ENCODE data around the gene GRIP2.

- TF ChIP-seq CTCF (tag by site-specific recombination; IDR thresholded peaks at IDR 0.05) = no peak
- no peak for TF ChIP-seq ZNF654 (tag by site-specific recombination; IDR thresholded peaks at IDR 0.05; ENCODE audit: low read depth)
These were observed 88.0 kb downstream of the GRIP2 start for GRCh38 chr3:14451844-14452739.
